HG03354 (cell line): ENCODE measurements around the gene LPAR5.

ENCODE experiments used
- ATAC-seq: cut with Tn5 transposase; IDR thresholded peaks from one replicate; pipeline ENCODE4 v1.9.1; 2021; ENCODE audit warnings: mild to moderate bottlenecking; ENCODE audit not compliant: unreplicated experiment, poor library complexity, severe bottlenecking

LPAR5 gene

DNA sequence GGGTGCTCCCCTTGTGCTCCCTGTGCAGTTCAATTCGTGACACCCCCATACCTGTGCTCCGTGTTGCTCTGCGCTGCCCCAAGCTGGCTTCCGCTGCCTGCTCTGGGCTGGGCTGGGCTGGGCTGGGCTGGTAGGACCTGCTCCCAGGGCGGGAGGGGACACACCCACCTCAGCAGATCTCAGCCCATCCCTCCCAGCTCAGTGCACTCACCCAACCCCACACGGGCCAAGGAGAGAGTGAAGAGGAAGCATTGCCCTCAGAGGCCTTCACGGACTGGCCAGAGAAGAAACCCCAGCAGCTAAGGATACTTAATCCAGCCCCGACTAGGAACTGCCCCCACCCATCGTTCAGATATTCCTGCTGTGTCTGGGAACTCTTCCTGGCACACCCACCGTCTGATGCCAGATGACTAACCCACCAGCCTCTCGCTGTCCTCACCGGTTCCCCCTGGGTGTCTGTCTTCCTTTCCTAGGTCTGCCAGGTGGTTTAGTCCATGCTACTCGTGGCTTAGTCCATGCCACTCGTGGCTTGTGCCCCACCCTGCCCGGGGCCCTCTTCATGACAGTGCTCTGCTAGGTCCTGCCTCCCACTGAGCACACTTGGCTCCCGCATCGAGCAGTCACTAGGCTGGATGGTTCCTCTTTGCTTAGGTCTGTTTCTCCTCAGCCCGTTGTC is at the start of gene LPAR5:
LPAR5 (minus strand) TSS at position 104 of the 676 bp plus-strand sequence. CDS start 14,711 bp downstream, outside the sequence.
- ATAC-seq = peak; percentile 38

DNA sequence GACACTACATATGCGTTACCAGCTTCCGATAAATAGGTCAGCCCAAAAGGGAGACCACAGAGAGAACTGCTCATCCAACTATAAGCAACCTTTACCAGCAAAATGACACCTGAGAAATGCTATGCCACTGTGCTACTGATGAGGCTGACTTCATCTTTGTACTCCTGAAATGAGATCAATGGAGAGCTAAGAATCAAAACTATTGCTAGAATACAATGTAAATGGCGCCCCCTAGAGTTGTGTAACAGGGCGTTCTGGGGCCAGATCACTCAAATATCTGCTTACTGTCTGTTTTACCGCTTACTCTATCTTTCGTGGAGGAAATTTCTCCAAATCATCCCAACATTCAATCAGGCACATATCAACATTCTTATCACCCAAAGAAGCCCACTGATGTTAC is 48.9 kb upstream of the LPAR5 start:
- no peak for ATAC-seq

DNA sequence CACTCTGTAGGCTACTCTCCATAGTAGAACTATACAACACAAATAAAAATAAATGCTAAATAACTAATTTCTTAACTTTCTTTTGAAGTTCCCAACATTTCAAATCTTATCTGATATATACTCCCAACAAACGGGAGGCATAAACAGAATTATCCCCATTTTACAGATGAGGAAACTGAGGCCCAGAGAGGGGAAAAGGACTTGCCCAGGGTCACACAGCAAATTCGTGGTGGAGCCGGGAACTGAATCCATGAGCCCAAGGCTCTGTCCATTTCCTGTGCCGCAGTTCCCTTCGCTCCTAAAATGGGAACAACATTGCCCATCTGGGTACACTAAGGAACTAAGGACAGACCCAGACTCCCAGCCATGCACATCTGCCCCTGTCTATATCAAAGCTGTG is 41.2 kb upstream of the LPAR5 start:
- no peak for ATAC-seq

DNA sequence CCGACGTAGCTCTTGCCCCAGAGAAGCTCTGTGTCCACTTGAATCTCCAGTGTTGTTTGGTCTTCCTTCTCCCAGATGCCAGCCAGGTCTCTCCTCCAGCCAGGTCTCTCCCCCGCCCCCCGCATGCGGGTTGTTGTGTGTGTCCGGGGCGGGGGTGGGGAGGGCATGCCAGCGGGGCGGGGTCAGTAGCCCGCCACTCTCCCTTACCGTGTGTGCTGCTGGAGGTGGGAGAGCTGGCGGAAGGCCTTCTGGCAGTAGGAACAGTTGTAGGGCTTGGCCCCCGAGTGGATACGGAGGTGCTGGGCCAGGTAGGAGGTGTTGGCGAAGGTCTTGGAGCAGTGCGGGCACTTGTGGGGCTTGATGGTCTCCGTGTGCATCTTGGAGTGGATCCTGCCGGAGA is 36.4 kb upstream of the LPAR5 start:
- ATAC-seq = no peak

DNA sequence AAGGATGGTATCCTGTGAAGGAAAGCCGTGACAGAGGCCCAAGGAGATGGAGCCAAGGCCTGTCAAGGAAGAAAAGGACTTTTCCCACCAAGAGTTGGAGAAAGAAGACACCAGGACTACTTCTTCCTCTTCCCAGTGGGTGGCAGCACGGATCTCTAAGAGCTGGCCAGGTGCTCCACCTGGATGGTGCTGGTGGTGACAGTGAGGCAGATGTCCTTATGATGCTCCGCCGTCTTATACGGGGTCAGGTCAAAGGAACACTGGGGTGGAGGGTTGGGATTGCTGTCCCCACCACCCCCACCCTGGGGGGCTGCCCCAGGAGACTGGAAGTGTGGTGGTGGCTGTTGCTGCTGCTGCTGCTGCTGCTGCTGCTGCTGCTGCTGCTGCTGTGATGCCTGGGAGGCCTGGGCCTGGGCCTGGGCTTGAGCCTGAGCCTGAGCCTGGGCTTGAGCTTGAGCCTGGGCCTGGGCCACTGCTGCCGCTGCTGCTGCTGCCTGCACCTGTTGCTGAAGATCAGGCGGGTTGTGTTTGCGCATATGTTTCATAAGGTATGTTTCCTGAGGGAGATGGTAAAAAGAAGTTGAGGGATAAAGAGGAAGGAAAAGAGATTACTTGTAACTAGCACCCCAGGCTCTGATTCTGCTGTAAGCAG is 31.9 kb upstream of the LPAR5 start:
- ATAC-seq = no peak

DNA sequence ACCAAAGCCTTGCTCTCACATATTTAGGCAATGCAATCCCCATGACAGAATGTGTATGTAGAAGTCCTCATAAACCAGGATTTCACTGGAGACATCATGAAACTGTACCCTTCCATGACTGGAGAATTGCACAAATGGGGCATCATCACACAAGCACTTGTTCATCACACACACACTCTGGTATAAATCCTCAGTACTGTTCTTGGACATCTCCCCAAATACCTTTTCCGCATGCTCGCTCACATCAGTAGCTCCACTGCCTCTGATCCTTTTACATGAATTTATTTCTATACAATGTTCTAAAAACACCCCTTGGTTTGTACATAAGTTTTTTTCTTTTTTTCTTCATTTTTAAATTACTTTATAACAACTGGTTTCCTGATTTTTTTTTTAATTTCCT is 30.5 kb upstream of the LPAR5 start:
- ATAC-seq = no peak

DNA sequence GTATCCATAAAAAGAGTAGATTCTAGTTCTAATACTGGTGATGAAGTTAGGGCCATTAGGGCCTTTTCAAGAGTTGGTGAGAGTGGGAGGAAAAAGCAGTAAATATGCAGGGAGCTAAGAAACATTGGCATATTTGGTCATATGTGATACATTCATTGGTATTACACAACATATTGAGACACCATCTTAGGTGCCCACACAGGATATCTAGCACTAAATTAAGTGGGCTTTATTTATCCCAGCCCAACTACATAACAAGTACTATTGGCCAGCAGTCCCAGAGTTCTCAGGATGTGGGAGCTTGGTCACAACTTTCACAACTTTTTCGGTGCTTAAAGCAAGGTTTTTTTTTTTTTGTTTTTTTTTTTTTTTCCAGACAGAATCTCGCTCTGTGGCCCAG is 29.1 kb upstream of the LPAR5 start:
- ATAC-seq = no peak

DNA sequence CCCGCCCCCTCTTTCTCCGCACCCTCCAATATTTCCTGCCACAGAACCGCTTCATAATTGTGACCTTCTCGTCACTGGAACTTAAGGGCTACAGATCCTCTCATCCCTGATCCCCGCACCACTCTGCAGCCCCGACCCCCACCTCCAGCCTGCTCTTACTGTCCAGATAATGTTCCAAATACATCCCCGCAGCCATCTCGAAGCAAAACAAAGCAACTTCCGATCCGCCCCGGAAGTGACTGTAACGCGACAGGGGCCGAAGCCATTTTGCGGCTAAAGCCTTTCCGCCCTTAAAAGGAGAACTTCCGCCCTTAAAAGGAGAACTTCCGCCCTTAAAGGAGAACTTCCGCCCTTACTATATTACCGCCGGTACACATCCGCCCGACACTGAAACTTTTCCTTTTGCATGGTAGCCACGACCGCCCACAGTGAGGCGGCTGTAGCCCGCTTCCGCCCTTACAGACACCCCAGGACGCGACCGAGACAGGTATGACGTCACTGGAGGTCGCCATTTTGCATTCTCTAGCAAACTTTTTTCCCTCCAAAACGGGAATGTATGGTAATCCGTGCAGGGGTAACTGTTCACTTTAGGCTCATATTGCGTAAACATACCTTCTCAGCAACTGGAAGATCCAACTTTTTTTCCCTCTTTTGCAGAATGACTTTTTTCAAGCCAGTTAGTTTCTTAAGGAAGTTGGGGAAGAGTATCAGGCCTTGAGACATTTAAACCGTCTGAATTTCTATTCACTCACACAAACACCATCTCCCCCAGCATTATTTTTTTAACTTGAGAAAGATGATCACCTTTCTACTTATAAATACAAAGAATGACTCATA is 27.4 kb upstream of the LPAR5 start, which contains the start of gene ING4:
ING4 (minus strand) TSS at position 214 of the 837 bp plus-strand sequence; CDS start at position 196, 18 bp downstream.
- peak; percentile 98 for ATAC-seq

DNA sequence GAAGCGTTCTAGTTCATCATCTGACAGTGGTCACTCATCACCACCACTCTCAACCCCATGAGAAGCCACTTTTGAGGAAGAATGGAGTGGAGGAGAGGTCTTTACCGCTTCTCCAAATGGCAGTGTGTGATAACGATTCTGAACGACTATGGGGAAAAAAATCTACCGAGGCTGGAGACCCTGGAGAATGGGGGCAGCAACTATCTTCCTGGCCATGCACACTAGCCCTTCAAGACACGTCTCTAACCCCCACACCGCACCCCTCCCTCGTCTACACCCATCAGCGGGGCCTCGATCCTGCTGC is 26.8 kb upstream of the LPAR5 start:
- no peak for ATAC-seq

DNA sequence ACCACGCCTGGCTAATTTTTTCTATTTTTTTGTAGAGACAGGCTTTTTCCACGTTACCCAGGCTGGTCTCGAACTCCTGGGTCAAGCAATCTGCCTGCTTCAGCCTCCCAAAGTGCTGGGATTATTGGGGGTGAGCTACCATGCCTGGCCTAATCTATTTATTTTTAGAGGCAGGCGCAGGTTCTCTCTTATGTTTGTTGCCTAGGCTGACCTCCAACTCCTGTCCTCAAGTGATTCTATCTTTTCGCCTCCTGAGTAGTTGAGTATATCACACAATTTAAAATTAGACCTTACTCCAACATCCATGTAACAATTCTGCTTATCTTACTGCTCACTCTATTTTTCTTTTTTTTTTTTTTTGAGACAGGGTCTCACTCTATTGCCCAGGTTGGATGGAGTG is 18.2 kb upstream of the LPAR5 start:
- ATAC-seq = no peak

DNA sequence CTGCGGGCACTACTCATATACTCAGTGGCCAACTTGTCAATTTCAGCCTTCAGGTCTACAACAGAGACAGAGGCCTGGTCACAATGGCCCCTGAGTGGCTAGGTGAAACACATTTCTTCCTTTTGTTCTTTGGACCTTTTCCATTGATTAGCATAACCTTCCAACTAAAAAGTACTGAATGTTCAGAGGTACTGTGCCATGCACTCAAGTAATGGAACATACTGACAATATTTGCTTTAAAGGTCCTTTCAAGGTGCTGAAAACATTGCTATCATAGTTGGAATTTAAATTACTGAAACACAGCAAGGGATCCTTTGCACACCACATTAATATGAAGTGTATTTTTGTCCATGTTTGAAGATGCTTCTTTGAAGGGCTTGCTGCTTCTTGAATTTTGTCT is 17.6 kb upstream of the LPAR5 start:
- ATAC-seq = no peak

DNA sequence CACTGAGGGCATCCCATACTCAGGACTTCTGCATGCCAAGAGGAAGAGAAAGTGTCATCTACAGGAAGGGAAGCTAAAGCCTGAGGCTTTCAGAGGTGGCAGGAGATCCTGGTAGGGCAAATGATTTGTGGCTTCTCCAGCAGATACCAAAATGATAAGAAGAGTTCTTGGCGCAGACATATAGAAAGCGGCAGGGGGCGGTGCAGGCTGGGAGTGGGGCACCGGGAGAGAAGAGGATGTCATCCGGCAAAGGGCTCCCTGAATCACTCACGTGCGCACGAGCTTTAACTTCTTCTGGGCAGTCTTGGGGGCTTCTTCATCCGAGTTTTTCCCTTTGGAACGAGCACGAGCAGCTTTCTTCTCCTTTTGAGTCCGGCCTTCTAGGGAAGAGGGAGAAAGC is 16.6 kb upstream of the LPAR5 start:
- ATAC-seq = no peak

DNA sequence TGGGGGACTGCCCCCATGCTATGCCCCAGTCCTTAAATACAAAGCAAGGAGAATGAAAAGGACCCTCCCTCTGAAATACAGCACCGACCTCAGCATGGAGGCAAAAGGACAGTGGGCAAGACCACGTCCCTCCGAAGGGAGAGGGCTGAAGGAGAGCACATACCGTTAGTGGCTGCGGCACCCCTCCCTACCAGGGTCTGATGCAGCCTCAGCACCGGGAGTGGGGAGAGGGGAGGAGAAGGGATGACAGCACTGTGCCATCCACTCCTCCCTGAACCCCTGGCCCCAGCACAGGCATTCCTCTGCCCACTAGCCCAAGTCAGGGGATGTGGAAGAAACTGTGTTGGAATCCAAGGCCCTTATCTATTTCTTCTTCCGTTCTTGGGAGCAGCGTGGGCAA is 15.1 kb upstream of the LPAR5 start:
- ATAC-seq = no peak

DNA sequence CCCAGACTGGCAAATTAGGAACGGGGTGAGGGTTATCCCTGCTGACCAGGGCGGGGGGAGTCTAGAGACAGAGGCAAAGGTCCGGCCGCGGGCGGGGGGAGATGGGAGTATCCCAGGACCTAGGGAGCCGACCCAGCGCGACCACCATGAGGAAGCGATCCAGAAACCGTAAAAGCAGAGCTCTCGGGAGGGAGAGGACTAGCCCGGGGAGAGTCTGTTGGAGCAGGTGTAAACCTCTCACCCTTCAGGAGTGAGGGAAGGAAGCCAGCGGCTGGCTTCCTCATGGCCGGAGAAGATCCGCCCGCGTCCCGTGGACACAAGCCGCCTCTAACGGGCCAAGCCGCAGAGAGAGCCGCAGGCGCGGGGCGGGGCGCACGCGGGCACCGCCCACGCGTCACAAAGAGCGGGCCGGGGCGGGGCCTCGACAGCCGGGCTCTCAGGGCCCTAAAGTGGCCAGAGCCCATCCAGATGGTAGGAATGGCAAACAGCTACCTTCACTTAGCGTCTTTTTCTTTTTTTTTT is 11.4 kb upstream of the LPAR5 start, which contains the start of gene ACRBP:
ACRBP (minus strand) TSS at position 350 of the 522 bp plus-strand sequence; CDS start at position 284, 66 bp downstream.
- ATAC-seq = peak; percentile 64

DNA sequence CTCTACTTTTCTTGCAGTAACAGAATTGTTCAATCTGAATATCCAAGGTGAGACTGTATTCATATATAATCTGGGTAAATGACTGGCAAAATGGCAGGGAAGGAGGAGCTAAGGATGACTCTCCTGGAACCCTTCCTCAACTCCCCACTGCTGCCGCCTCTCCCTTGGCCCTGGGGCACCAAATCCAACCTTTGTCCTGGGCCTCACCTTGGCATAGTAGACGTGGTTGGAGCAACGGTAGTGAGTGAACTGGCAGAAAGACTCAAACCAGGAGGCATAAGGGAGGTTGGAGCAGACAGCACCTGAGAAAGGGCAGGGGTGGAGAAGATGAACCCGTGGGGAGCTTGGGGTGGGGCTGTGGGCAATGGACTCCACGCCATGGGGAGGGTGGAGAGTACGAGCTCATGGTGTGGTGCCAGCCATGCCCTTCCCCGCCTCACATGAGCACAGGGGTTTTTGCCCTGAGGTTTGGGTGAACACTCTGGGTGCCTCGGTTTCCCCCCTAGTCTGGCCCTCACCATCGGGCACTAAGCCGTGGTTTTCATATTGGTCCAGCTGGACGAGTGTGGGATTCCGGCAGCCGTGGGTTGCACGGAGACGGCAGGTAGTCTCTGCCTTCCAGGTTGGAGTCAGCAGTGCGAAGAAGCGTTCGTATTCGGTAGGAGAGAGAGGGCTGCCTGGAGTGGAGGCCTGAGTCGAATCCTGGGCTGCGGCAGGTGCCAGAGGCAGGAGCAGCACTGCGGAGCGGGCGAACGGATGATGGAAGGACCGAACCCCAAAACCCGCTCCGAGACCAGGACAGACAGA is 10.7 kb upstream of the LPAR5 start:
- ATAC-seq = no peak

DNA sequence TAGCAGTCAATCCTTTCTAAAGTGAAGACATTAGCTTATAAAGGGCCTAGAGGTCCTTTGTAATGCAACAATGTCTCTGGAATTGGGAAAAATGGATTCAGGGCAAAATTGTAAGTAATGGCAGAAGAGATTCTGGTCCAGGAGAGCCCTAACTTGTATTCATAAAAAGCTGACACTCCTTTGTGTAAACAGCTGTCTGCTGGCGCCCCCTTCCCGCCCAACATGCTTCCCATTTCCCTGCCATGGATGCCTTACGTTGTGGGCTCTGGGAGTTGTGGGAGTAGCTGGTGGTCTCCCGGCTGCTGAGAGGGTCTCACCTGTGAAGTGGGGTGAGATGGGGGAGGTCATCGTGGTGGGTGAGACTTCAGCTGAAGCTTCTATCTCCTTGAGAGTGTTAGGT is 9.1 kb upstream of the LPAR5 start:
- ATAC-seq = no peak

DNA sequence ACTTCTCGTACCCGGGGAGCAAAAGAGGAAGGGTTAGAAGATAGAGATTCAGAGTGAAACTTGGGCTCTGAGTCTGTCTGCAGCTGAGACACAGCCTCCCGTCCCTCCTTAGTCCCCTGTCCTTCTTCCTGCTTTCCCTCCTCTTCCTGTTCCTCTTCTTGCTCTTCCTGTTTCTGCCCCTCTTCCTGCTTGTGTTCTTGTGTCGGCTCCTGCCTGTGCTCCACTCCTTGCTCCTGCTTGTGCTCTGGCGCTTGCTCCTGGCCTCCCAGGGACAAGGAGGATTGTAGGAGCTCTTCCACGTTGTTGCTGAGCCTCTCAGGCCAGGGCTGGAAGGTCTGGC is 8.5 kb upstream of the LPAR5 start:
- no peak for ATAC-seq

DNA sequence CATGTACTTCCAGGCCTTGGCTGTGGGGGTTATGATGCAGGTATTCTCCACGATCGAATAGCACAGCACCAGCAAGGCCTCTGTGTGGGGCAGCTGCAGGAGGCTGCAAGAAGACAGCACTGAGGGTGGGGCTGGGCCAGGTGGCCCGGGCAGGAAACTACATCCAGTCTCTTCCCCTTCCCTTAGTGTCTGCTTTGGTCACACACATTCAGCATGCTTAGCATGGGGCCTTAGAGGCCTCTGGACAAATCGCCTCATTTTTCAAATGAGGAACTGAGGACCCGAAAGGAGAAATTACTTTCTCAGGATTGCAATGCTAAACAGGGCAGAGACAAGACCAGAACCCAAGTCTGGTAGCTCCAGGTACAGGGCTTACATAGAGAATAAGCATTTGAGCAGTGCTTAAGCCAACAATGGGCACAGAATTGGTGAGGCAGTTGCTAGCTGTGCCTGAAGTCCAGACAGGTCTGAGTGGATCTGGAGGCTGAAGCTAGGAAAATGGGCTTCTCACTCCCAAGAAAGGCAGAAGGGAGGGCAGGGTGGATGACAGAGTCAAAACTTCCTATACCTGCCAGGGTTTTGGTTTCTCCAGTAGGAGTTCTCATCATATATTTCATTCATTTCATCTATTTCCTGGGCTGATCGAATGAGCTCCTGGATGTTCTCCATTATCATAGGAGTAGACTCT is 8.0 kb upstream of the LPAR5 start:
- no peak for ATAC-seq

DNA sequence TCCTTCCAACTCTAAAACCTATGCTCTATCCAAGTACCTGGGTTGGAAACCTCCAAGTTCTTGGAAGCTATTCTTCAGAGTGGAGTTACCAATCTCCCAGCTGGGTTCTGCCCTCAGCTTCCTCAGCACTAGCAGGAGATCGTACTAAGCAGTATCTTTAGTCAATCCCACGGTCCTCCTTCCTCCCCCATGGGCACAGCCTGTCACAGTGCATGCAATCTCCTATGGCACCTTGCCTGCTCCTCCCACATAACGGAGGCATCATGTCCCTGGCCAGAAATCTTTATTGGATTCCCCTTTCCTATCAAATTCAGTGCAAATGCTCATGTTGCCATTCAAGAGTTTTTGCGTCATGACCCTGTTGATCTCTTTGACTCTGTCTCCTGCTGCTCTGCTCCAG is 5.4 kb upstream of the LPAR5 start:
- ATAC-seq = no peak
